Fibroblast of pulmonary artery (primary cell): Measurements from ENCODE around the gene GNB5.
"Not testable (repeated sequence)": the region's sequence is repeated elsewhere in the genome, so short reads cannot be mapped to it uniquely, and the experiment has no call there.

Experiments
- DNase-seq: peaks from one replicate; pipeline ENCODE4 v3.0.0-alpha.2; 2010; ENCODE audit warnings: low read depth
- H3K4me3 ChIP-seq: replicated peaks from 2 replicates; pipeline ENCODE4 v1.5.1; 2011; ENCODE audit warnings: low read depth, mild to moderate bottlenecking, control low read depth, low read length, moderate library complexity
- CTCF ChIP-seq: IDR thresholded peaks from 2 replicates; pipeline ENCODE4 v1.5.1; 2011; ENCODE audit warnings: mild to moderate bottlenecking, control low read depth, low read length, inconsistent platforms; ENCODE audit errors: missing control alignments

Gene GNB5

GRCh38 chr15:52171807-52172206 lies 19.4 kb downstream of the GNB5 start:
- no peak for TF ChIP-seq CTCF
- no peak overlapping the region for H3K4me3 ChIP-seq
- DNase-seq, result no peak

GRCh38 chr15:52171386-52171785 lies 19.8 kb downstream of the GNB5 start:
- no peak overlapping the region for H3K4me3 ChIP-seq
- TF ChIP-seq CTCF, result peak; percentile 22
- peak; percentile 30 for DNase-seq

GRCh38 chr15:52170199-52170598 lies 21.0 kb downstream of the GNB5 start:
- not testable (repeated sequence) for H3K4me3 ChIP-seq, DNase-seq

- not testable (repeated sequence) for H3K4me3 ChIP-seq, DNase-seq
Observed at GRCh38 chr15:52165494-52166131, 25.6 kb downstream of the GNB5 start.

GRCh38 chr15:52164631-52165265 lies 26.4 kb downstream of the GNB5 start:
- TF ChIP-seq CTCF, result no peak
- no peak overlapping the region for H3K4me3 ChIP-seq

GRCh38 chr15:52163321-52164190 lies 27.6 kb downstream of the GNB5 start:
- DNase-seq, result no peak
- no peak overlapping the region for H3K4me3 ChIP-seq
- TF ChIP-seq CTCF, result peak; percentile 25

More at GRCh38 chr15:52164631-52165265, 26.4 kb downstream of the GNB5 start:
- DNase-seq, result no peak

GRCh38 chr15:52162876-52163275 lies 28.3 kb downstream of the GNB5 start:
- no peak for DNase-seq
- H3K4me3 ChIP-seq, result no peak overlapping the region
- TF ChIP-seq CTCF, result no peak

- no peak for TF ChIP-seq CTCF
- no peak for DNase-seq
- H3K4me3 ChIP-seq, result no peak overlapping the region
Observed at GRCh38 chr15:52162260-52162659, 28.9 kb downstream of the GNB5 start.
